ENCODE measurements around the gene ZNF618. TPM values are rescaled to one million over a fixed set of nuclear protein-coding genes. Genes with fewer than 3 reads are reported as not detected.

ZNF618 gene
- total and polyA plus RNA-seq, 8 donors, result 1.2 to 19.8 (median 5.3) TPM

DNA sequence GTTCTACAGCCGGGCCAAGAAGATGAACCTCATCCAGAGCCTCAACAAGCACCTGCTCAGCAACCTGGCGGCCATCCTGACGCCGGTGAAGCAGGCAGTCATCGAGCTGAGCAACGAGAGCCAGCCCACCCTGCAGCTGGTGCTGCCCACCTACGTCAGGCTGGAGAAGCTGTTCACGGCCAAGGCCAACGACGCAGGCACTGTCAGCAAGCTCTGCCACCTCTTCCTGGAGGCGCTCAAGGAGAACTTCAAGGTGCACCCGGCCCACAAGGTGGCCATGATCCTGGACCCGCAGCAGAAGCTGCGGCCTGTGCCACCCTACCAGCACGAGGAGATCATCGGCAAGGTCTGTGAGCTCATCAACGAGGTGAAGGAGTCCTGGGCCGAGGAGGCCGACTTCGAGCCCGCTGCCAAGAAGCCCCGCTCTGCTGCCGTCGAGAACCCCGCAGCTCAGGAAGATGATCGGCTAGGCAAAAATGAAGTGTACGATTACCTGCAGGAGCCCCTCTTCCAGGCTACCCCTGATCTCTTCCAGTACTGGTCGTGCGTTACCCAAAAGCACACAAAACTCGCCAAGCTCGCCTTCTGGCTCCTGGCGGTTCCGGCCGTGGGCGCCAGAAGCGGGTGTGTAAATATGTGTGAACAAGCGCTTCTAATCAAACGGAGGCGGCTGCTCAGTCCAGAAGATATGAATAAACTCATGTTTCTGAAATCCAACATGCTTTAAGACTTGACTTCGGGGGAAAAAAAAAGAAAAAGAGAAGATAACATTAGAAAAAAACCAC, 173.5 kb downstream of the ZNF618 start:
- H3K9me3 ChIP-seq, result no peaks in the 10 kb centered on the region
- intact Hi-C loops (cut with DNase I; ENCODE audit: low total_unique reads), result no loop called here
- H3K36me3 ChIP-seq, result peaks cover 18 to 66% (median 54%) of the 10 kb centered on the region in 4 donors
- TF ChIP-seq POLR2A (IDR thresholded peaks at IDR 0.05), result no peak
- TF ChIP-seq, protein P1, sequence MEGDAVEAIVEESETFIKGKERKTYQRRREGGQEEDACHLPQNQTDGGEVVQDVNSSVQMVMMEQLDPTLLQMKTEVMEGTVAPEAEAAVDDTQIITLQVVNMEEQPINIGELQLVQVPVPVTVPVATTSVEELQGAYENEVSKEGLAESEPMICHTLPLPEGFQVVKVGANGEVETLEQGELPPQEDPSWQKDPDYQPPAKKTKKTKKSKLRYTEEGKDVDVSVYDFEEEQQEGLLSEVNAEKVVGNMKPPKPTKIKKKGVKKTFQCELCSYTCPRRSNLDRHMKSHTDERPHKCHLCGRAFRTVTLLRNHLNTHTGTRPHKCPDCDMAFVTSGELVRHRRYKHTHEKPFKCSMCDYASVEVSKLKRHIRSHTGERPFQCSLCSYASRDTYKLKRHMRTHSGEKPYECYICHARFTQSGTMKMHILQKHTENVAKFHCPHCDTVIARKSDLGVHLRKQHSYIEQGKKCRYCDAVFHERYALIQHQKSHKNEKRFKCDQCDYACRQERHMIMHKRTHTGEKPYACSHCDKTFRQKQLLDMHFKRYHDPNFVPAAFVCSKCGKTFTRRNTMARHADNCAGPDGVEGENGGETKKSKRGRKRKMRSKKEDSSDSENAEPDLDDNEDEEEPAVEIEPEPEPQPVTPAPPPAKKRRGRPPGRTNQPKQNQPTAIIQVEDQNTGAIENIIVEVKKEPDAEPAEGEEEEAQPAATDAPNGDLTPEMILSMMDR (IDR thresholded peaks at IDR 0.05), result no peak
- TF ChIP-seq EP300 (IDR thresholded peaks at IDR 0.05), result no peak
- no peak for TF ChIP-seq POLR2AphosphoS5 (IDR thresholded peaks at IDR 0.05)
- 64 to 87% (median 76%) methylated on average over 26 to 40 of the region's 40 CpGs for WGBS, 5 donors
- DNase-seq, result no peak
- H3K27ac ChIP-seq, result no peak overlapping the region
- no peaks in the 10 kb centered on the region for H3K4me1 ChIP-seq
- no peaks in the 10 kb centered on the region for H3K27me3 ChIP-seq
- H3K4me3 ChIP-seq, result no peak overlapping the region

DNA sequence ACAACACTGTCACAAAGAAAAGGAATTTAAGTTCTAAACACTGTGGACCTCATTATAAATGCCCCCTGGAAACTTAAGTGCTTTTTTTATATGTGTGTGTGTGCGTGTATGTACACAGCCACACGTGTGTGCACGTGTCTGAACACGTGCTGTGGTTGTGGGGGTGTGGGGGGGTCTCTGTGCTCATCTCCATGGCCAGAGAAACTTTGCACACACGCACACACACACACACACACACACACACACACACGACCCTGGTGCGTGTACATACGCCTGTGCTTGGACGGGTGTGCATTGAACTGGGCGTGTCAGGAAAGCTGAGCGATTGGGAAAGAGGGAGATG, 174.1 kb downstream of the ZNF618 start:
- intact Hi-C loops (cut with DNase I; ENCODE audit: low total_unique reads), result no loop called here
- no peak overlapping the region for H3K27ac ChIP-seq
- TF ChIP-seq EP300 (IDR thresholded peaks at IDR 0.05) (no peak), POLR2A (IDR thresholded peaks at IDR 0.05) (no peak), POLR2AphosphoS5 (IDR thresholded peaks at IDR 0.05) (no peak)
- TF ChIP-seq, protein P1 (IDR thresholded peaks at IDR 0.05), result no peak
- no peak for DNase-seq
- H3K4me3 ChIP-seq, result no peak overlapping the region
- H3K27me3 ChIP-seq, result no peaks in the 10 kb centered on the region
- no peaks in the 10 kb centered on the region for H3K4me1 ChIP-seq
- H3K9me3 ChIP-seq, result no peaks in the 10 kb centered on the region
- peaks cover 18 to 72% (median 54%) of the 10 kb centered on the region in 4 donors for H3K36me3 ChIP-seq
- 55 to 79% (median 69%) methylated on average over 11 of the region's 11 CpGs for WGBS, 5 donors

DNA sequence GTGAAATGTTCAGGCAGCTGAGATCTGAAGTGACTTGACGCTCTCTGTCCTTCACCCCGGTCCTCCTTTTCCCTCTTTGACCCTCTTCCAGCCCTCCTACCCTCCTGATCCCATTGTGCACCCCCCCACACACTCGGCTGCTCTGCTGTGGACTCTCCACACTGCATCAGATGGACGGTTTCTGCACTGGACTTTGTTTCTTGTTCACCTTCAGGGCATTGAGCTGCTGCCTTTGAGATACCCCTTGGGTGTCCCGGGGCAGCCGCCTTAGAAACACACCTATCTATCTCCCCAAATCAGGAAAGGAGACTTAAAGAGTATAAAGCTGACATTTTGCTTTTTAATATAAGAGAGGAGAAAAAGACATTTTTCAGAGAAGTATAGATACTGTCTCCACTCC, 174.5 kb downstream of the ZNF618 start:
- WGBS, 5 donors, result 79 to 94% (median 92%) methylated on average over 6 of the region's 6 CpGs
- peaks cover 18 to 73% (median 54%) of the 10 kb centered on the region in 4 donors for H3K36me3 ChIP-seq
- intact Hi-C loops (cut with DNase I; ENCODE audit: low total_unique reads), result no loop called here

GRCh38 chr9:114051281-114051680, 175.2 kb downstream of the ZNF618 start:
- H3K4me3 ChIP-seq, result no peak overlapping the region
- TF ChIP-seq POLR2AphosphoS5 (IDR thresholded peaks at IDR 0.05), result no peak
- TF ChIP-seq, protein P1 (IDR thresholded peaks at IDR 0.05), result no peak
- no peak for DNase-seq
- WGBS, 5 donors, result 94 to 97% (median 96%) methylated on average over 12 to 15 of the region's 15 CpGs
- H3K27ac ChIP-seq, result no peak overlapping the region
- H3K36me3 ChIP-seq, result peaks cover 18 to 73% (median 54%) of the 10 kb centered on the region in 4 donors
- intact Hi-C loops (cut with DNase I; ENCODE audit: low total_unique reads), result no loop called here
- no peaks in the 10 kb centered on the region for H3K9me3 ChIP-seq
- no peaks in the 10 kb centered on the region for H3K27me3 ChIP-seq
- H3K4me1 ChIP-seq, result no peaks in the 10 kb centered on the region

More for the DNA sequence above, 174.5 kb downstream of the ZNF618 start:
- no peaks in the 10 kb centered on the region for H3K27me3 ChIP-seq
- TF ChIP-seq POLR2AphosphoS5 (IDR thresholded peaks at IDR 0.05), result no peak
- TF ChIP-seq POLR2A (IDR thresholded peaks at IDR 0.05), result no peak
- no peak for TF ChIP-seq EP300 (IDR thresholded peaks at IDR 0.05)
- TF ChIP-seq, protein P1 (IDR thresholded peaks at IDR 0.05), result no peak
- no peaks in the 10 kb centered on the region for H3K4me1 ChIP-seq
- H3K9me3 ChIP-seq, result no peaks in the 10 kb centered on the region
- no peak overlapping the region for H3K27ac ChIP-seq
- DNase-seq, result no peak
- no peak overlapping the region for H3K4me3 ChIP-seq

Data from stomach (tissue), 9 donors.